A673 (cell line): ENCODE results near the gene MRNIP.

Experiments
- EZH2 ChIP-seq: fragments of 200-600 bp; sonication (generic); IDR thresholded peaks from 2 replicates; pipeline ENCODE4 v1.6.1; 2017; ENCODE audit warnings: borderline replicate concordance, low read depth, mild to moderate bottlenecking, mixed read lengths, antibody characterized with exemption, low read length; ENCODE audit not compliant: poor library complexity, severe bottlenecking
- TF ChIP-seq, protein P1 (sequence below): fragments of 300-800, 200-600 bp; sonication (generic); conservative IDR thresholded peaks from 2 replicates; pipeline ENCODE4 v1.5.1; 2017; ENCODE audit warnings: low read depth, mild to moderate bottlenecking, antibody characterized with exemption, low read length, moderate library complexity, mixed read lengths

DNA sequence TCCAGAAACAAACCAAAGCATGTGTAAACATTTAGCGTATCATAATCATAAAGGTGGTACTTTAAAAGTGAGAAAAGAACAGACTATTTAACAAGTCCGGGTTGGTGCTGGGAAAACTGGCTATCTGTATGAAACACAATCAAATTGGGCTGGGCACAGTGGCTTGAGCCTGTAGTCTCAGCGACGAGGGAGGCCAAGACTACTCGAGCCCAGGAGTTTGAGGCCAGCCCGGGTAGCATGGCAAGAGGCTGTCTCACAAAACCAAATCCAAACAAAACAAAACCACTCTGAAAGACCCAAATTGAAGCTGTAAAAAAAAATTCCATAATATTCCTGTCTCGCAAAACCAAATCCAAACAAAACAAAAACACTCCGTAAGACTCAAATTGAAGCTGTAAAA lies 4.3 kb downstream of the MRNIP start:
- TF ChIP-seq EZH2: no peak
- TF ChIP-seq, protein P1, sequence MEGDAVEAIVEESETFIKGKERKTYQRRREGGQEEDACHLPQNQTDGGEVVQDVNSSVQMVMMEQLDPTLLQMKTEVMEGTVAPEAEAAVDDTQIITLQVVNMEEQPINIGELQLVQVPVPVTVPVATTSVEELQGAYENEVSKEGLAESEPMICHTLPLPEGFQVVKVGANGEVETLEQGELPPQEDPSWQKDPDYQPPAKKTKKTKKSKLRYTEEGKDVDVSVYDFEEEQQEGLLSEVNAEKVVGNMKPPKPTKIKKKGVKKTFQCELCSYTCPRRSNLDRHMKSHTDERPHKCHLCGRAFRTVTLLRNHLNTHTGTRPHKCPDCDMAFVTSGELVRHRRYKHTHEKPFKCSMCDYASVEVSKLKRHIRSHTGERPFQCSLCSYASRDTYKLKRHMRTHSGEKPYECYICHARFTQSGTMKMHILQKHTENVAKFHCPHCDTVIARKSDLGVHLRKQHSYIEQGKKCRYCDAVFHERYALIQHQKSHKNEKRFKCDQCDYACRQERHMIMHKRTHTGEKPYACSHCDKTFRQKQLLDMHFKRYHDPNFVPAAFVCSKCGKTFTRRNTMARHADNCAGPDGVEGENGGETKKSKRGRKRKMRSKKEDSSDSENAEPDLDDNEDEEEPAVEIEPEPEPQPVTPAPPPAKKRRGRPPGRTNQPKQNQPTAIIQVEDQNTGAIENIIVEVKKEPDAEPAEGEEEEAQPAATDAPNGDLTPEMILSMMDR: no peak
